ENCODE measurements around the gene DENND1A. TPM values are rescaled to one million over a fixed set of nuclear protein-coding genes. Genes with fewer than 3 reads are reported as not detected.

DENND1A gene
- total RNA-seq, 1 experiment from 2014 or later: 7.2 TPM

DNA sequence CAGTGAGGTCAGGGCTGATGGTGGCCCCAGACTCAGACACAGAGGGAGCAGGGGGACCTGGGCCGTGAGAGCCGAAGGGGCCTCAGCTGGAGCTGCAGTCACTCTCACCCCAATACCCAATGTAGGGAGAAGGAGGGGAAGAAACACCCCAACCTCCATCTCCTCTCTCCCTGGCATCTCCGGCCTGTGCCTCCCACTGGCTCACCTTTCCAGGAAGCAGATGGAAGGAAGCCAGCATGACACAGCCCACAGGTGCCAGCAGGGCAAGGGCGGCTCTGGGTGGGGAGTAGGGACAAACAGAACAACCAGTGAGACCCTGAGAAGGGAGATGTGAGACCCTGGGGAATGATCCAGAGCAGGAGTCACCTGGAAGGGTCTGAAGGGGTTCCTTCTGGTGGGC lies 576.9 kb downstream of the DENND1A start:
- H3K4me3 ChIP-seq: no peak overlapping the region
- H3K9me3 ChIP-seq (replicated peaks): no peaks in the 10 kb centered on the region
- no peaks in the 10 kb centered on the region for H3K36me3 ChIP-seq
- H3K27me3 ChIP-seq (replicated peaks): no peaks in the 10 kb centered on the region
- H3K27ac ChIP-seq: no peak overlapping the region
- no peak for DNase-seq (ENCODE audit: low read depth in 1 of 2, low spot score in 2 of 2)
- H3K4me1 ChIP-seq (replicated peaks): 0 out of 2 replicates have a peak, but pooled peaks cover 3% of the 10 kb centered on the region

DNA sequence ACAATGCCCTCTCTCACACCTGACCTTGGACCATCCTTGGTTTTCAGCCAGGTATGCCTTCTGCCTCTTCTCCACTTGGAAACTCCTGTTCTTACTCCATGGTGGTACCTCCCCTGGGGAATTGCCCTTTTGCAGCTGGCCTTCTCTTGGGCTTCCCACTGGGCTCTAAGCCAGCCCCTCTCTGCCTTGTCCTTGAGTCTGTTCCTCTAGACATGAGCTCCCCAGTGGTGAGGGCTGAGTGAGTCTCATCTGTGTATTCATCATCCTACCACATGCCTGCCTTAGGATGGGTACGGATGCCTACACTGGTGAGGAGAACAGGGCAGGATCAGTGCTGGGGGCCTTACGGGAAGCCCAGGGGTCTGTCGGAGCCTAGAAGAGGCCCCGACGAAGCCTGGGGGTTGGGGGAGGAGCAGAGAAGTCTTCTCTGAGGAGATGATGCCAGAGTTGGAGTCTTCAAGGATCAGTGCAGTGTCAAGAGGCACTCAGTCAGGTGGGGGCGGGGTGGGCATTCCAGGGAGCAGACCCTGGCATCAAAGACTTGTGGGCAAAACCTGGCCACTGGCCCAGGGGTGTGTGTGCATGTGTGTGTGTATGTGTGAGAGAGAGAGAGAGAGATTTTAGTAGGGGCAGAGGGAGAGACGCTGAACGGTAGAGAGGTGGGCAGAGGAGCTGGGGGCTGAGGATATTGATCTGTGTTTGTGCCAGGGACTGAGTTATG lies 579.2 kb downstream of the DENND1A start:
- no peaks in the 10 kb centered on the region for H3K27me3 ChIP-seq (replicated peaks)
- no peak for DNase-seq (ENCODE audit: low read depth in 1 of 2, low spot score in 2 of 2)

DNA sequence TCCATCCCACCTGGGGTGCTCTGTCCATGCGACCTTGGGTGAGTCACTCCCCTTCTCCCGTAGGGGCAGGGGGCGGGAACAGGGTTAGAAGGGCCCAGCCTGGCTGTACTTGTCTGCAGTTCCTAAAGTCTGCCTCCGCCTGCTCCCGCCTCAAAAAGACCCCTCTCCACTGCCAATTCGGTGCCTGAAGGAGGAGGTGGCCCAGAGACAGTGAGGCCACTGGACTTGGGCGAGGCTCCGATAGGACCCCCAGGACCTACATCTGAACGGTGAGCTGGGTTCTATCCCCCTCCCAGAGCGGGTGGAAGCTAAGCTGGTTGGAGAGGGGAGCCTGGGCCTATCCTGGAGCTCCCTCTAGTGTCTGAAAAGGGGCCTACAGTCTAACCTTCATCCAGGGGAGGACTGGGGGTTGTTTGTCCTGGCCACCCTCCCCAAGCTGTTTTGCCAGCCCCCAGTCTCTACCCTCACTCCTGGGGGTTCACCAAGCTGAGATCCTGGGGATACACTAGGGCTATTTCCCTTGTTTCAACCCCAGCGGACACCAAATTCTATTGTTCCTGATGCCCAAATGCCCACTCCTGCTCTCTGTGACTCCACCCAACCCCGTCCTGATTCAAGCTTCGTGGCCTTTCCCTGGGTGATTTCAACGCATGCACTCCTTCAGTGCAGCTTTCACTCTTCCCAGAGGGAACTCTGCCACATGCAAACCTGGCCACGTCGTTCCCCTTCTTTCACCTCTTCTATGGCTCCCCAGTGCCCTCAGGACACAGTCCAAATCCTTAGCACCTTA lies 580.0 kb downstream of the DENND1A start:
- H3K36me3 ChIP-seq: no peaks in the 10 kb centered on the region
- H3K27me3 ChIP-seq (replicated peaks): no peaks in the 10 kb centered on the region
- no peak overlapping the region for H3K4me3 ChIP-seq
- H3K9me3 ChIP-seq (replicated peaks): no peaks in the 10 kb centered on the region
- peak; percentile 59 to 66 for DNase-seq (ENCODE audit: low read depth in 1 of 2, low spot score in 2 of 2)
- no peak overlapping the region for H3K27ac ChIP-seq
- 0 out of 2 replicates have a peak, but pooled peaks cover 3% of the 10 kb centered on the region for H3K4me1 ChIP-seq (replicated peaks)

More for the DNA sequence above, 579.2 kb downstream of the DENND1A start:
- H3K27ac ChIP-seq: no peak overlapping the region
- 0 out of 2 replicates have a peak, but pooled peaks cover 3% of the 10 kb centered on the region for H3K4me1 ChIP-seq (replicated peaks)
- H3K4me3 ChIP-seq: no peak overlapping the region
- H3K36me3 ChIP-seq: no peaks in the 10 kb centered on the region
- H3K9me3 ChIP-seq (replicated peaks): no peaks in the 10 kb centered on the region

DNA sequence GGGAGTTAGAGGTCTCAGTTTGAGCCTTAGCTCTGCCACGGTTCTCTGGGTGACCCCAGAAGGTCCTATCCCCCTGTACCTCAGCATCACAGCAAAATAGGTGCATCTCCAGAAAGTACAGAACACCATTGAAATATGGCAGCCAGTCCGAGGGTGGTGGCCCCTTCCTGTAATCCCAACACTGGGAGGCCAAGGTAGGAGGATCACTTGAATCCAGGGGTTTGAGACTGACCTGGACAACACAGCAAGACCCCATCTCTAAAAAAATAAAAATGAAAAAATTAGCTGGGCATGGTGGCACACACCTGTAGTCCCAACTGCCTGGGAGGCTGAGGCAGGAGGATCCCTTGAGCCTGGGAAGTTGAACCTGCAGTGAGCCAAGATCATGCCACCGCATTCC lies 580.9 kb downstream of the DENND1A start:
- no peaks in the 10 kb centered on the region for H3K9me3 ChIP-seq (replicated peaks)
- H3K36me3 ChIP-seq: no peaks in the 10 kb centered on the region
- H3K4me1 ChIP-seq (replicated peaks): 0 out of 2 replicates have a peak, but pooled peaks cover 3% of the 10 kb centered on the region
- H3K27me3 ChIP-seq (replicated peaks): no peaks in the 10 kb centered on the region
- no peak overlapping the region for H3K27ac ChIP-seq
- DNase-seq (ENCODE audit: low read depth in 1 of 2, low spot score in 2 of 2): no peak
- no peak overlapping the region for H3K4me3 ChIP-seq

DNA sequence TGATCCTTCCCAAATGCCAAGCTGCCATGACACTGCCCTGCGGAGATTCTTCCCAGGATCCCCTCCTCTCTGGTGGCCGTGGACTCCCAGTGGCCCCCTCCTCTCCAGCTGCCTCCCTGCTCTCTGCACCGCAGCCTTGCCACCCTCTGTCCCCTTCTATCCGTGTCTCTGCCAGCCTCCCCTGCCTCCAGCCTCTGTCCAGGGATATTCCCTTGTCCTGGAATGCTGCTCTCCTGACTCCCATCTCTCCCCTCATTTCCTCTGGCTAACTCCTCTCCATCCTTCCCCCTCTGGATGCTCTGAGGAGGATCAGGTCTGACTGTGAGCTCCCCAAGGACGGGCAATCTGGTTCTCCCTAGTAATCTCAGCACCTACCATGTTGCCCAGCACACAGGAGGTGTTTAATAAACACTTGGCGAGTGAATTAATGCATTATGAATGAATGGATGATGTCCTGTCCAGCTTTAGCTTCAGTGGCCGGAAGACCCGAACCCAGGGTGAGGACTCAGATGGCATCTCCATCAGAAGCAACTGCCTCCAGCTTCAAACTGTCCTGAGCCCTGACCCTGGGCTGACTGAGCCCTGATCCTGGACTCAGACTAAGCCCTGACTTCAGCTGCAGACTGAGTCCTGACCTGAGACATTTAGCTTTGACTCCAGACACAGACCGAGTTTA lies 581.5 kb downstream of the DENND1A start:
- no peaks in the 10 kb centered on the region for H3K36me3 ChIP-seq

DNA sequence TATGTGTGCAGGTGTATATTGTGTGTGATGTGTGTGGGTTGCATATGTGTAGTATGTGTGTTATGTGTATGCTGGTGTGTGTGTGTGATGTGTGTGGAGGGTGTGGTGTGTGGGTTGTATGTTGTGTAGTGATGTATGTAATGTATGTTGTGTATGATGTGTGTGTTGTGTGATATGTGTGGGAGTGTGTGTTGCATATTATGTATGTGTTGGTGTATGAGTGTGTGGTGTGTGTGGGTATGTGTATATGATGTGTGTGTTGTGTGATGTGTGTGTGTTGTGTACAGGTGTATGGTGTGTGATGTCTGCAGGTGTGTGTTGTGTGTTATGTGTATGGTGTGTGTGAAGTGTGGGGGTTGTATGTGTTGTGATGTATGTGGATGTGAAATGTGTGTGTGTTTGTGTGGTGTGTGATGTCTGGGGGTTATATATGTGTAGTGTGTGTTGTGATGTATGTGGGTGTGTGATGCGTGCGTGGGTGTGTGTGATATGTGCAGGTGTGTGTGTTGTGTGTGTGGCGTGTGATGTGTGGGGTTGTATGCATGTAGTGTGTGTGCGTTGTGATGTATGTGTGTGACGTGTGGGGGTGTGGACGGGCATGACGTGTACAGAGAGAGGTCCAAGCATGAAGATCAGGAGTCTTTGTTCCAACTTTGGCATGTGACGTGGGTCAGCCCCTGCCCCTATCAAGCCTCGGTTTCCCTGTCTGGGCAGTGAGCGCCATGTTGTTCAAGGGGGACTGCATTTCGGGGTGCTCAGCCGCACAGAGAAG lies 582.5 kb downstream of the DENND1A start:
- Histone ChIP-seq H3K36me3 (no peaks in the 10 kb centered on the region), H3K27ac (no peak overlapping the region), H3K4me3 (no peak overlapping the region), H3K9me3 (replicated peaks) (no peaks in the 10 kb centered on the region), H3K4me1 (replicated peaks) (0 out of 2 replicates have a peak, but pooled peaks cover 3% of the 10 kb centered on the region), H3K27me3 (replicated peaks) (no peaks in the 10 kb centered on the region)
- no peak for DNase-seq (ENCODE audit: low read depth in 1 of 2, low spot score in 2 of 2)

More for the DNA sequence above, 581.5 kb downstream of the DENND1A start:
- no peaks in the 10 kb centered on the region for H3K9me3 ChIP-seq (replicated peaks)
- H3K4me1 ChIP-seq (replicated peaks): 0 out of 2 replicates have a peak, but pooled peaks cover 3% of the 10 kb centered on the region
- H3K27me3 ChIP-seq (replicated peaks): no peaks in the 10 kb centered on the region
- DNase-seq (ENCODE audit: low read depth in 1 of 2, low spot score in 2 of 2): no peak
- no peak overlapping the region for H3K4me3 ChIP-seq
- H3K27ac ChIP-seq: no peak overlapping the region

DNA sequence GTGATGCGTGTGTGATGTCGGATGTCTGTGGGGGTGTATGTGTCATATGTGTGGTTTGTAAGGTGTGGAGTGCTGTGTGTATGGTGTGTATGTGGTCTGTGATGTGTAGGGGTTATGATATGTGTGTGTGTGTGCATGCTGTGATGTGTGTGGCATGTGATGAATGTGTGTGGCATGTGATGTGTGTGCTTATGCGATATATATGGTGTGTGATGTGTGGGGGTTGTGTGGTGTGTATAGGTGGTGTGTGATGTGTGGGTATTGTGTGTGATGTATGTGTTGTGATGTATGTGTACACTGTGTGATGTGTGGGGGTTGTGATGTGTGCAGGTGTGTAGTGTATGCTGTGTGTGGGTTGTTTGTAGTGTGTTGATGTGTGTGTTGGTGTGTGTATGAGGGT lies 583.1 kb downstream of the DENND1A start:
- no peaks in the 10 kb centered on the region for H3K36me3 ChIP-seq
- H3K4me3 ChIP-seq: no peak overlapping the region
- DNase-seq (ENCODE audit: low read depth in 1 of 2, low spot score in 2 of 2): no peak
- no peaks in the 10 kb centered on the region for H3K9me3 ChIP-seq (replicated peaks)
- H3K27me3 ChIP-seq (replicated peaks): no peaks in the 10 kb centered on the region
- no peak overlapping the region for H3K27ac ChIP-seq
- H3K4me1 ChIP-seq (replicated peaks): 0 out of 2 replicates have a peak, but pooled peaks cover 3% of the 10 kb centered on the region

DNA sequence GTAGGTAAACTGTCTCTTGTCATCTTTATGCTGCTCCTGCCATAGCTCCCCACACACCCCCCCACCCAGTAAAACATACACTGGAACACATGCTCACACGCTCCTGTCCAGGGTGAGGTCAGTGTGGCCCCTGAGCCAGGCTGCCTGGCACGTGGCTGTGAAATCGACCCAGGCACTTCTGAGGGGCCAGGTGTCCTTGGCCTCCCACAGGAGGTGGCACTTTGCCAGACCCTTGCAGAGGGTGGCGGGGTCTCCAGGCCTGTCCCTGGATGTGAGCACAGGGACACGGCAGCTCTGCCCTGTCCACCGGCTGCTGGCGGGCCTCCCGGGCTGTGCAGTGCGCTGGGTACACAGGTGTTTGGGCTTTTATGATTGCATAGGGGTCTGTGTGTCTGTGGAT lies 583.9 kb downstream of the DENND1A start:
- Histone ChIP-seq H3K4me3 (no peak overlapping the region), H3K4me1 (replicated peaks) (0 out of 2 replicates have a peak, but pooled peaks cover 3% of the 10 kb centered on the region), H3K27ac (no peak overlapping the region), H3K9me3 (replicated peaks) (no peaks in the 10 kb centered on the region), H3K36me3 (no peaks in the 10 kb centered on the region), H3K27me3 (replicated peaks) (no peaks in the 10 kb centered on the region)
- no peak for DNase-seq (ENCODE audit: low read depth in 1 of 2, low spot score in 2 of 2)

DNA sequence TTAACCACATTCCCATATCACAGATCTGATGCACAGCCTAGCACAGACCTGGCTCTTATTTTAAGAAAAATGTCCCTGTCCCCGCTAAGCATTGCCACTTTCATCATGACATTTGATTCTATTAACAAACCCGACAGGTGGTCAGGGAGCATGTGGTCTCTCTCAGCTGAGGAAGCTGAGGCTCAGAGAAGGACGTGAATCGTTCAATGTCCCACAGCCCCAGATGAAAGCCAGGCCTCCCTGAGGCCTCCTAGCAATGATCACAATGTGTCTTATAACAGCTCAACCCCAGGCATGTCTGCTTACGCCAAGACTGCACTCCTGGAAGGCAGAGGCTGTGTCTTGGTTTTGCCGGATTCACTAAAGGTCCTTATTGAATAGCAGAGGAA lies 584.4 kb downstream of the DENND1A start:
- H3K27me3 ChIP-seq (replicated peaks): no peaks in the 10 kb centered on the region
- no peak for DNase-seq (ENCODE audit: low read depth in 1 of 2, low spot score in 2 of 2)
- H3K9me3 ChIP-seq (replicated peaks): no peaks in the 10 kb centered on the region
- H3K4me3 ChIP-seq: no peak overlapping the region
- H3K4me1 ChIP-seq (replicated peaks): 0 out of 2 replicates have a peak, but pooled peaks cover 3% of the 10 kb centered on the region
- no peak overlapping the region for H3K27ac ChIP-seq
- H3K36me3 ChIP-seq: no peaks in the 10 kb centered on the region

DNA sequence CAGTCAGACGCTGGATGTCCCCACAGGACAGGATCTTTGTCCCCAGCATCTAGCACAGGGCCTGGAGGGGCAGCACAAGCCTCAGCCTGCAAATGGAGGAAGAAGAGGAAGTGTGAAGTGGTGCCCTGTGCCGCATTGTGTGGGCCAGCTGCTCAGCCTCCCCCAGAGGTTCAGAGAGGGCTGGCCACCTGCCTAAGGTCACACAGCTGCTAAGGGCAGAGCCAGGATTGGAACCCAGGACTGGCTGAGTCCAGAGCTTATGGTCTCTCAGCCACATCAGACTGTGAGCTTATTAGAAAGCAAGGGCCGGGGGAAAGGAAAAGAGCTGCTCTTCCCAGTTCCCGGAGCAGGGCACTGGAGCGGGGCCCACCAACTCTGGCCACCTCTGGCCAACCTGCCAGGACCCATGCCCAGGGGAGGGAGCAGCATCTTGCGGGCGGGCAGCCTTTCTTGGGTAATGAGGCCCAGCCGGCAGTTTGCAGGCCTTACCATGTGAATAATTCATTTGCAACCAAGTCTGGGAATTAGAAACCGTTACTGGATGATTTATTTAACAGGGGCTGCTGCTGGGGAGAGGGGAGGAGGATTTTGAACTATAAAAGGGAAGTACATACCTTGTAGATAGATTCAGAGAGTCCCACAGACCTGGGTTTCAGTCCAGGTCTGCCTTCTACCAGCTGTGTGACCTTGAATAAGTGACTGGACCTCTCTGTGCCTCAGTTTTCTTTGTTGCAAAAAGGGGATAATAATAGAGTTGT lies 585.6 kb downstream of the DENND1A start:
- H3K27ac ChIP-seq: no peak overlapping the region
- no peak overlapping the region for H3K4me3 ChIP-seq
- DNase-seq (ENCODE audit: low read depth in 1 of 2, low spot score in 2 of 2): no peak
- H3K36me3 ChIP-seq: no peaks in the 10 kb centered on the region
- no peaks in the 10 kb centered on the region for H3K27me3 ChIP-seq (replicated peaks)
- H3K4me1 ChIP-seq (replicated peaks): no peaks in the 10 kb centered on the region
- no peaks in the 10 kb centered on the region for H3K9me3 ChIP-seq (replicated peaks)

DNA sequence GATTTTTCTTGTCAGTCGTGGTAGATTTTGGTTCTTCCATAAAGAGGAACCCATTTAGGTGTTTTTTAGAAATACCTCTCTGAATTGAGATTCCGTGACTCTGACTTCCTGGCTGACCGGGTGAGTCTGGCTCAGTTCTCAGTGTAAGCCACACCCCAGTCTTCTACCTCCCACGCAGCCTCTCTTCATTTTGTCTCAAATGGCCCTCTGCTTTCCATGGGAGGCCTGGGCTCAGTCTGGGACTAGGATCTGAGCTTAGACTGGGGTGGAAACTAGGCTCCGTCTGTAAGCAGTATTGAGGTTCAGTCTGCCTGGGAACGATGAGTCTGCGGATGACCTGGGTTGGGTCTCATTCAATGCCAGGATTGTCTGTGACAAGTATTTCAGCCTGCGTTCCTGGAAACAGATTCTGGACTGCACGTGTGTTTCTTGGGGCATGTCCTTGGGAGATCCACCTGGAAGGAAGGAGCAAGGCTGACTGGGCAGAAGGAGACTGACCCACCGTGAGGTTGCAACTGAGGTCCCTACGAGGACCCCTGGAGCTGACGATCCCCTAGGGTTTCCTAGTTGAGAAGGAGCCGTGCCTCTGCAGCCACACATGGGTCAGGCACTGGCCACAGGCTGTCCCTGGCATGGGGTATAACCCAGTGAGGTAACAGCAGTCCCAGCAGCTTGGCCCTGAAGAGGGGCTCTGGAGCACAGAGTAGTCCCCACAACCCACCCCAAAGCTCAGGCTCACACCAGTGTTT lies 586.3 kb downstream of the DENND1A start:
- no peak overlapping the region for H3K27ac ChIP-seq
- no peaks in the 10 kb centered on the region for H3K36me3 ChIP-seq
- no peak overlapping the region for H3K4me3 ChIP-seq
- H3K27me3 ChIP-seq (replicated peaks): no peaks in the 10 kb centered on the region
- DNase-seq (ENCODE audit: low read depth in 1 of 2, low spot score in 2 of 2): no peak
- H3K4me1 ChIP-seq (replicated peaks): no peaks in the 10 kb centered on the region
- no peaks in the 10 kb centered on the region for H3K9me3 ChIP-seq (replicated peaks)

DNA sequence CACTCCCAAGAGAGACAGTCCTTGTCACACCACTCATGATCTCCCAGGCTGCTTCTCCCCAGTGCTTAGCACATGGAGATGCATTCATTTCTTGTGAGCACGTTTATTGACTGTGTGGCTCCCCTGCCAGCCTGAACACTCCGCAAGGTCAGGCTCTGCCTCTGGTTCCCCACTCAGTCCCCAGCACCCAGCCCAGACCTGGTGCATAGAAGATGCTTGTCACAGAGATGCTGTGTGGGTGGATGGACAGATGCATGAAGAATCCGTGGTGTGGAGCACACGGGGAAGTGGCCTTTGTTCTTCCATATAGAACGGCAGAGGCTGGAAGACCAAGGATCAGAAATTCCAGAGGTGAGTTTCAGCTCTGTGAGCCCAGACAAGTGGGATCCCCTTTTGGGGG lies 587.7 kb downstream of the DENND1A start:
- Histone ChIP-seq H3K9me3 (replicated peaks) (no peaks in the 10 kb centered on the region), H3K27me3 (replicated peaks) (no peaks in the 10 kb centered on the region), H3K27ac (no peak overlapping the region), H3K4me1 (replicated peaks) (no peaks in the 10 kb centered on the region), H3K4me3 (no peak overlapping the region), H3K36me3 (no peaks in the 10 kb centered on the region)
- DNase-seq (ENCODE audit: low read depth in 1 of 2, low spot score in 2 of 2): no peak
